Muscle of arm (tissue), 12 donors: ENCODE results near the gene RASSF1. TPM values are rescaled to one million over a fixed set of nuclear protein-coding genes. Genes with fewer than 3 reads are reported as not detected.

Experiments
- DNase-seq: peaks from one replicate; pipeline ENCODE4 v3.0.0-alpha.2; 2013
- polyA plus RNA-seq, 12 donors: library from polyadenylated mRNA; unstranded; fragments of 120-200 nt; gene quantifications; one replicate each; pipeline ENCODE4 v1.2.1, GENCODE V29; 2013; ENCODE audit not compliant: insufficient read length in 12 of 12

The RASSF1 gene
- polyA plus RNA-seq, 12 donors: 26.1 to 42.4 (median 33.0) TPM; not detected in 1

DNA sequence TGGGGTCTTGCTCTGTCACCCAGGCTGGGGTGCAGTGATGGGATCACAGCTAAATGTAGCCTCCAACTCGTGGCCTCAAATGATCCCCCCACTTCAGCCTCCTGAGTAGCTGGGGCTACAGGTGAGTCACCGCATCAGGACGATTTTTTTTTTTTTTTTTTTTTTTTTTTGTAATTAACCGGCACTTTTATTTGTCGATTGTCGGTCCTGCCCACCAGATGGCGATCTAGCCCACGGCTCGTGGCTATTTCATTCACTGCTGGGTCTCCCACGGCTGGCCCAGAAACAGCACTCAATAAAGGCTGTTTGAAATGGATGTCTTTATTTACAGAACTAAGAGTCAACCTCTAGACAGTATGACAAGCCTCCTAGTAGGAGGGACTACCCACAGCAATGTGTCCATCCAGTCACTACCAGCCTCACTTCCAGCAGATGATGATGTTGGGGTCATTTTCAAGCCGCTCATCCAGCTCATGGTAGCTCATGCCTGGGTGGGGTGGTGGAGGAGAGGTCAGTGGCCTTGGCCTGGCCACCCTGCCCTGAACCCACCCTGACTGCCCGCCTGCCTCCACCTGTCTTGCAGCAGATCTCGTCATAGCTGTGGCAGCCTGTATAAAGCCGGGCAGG lies 6.7 kb upstream of the RASSF1 start:
- DNase-seq: peak; percentile 68

- DNase-seq: no peak
These were observed 5.1 kb upstream of the RASSF1 start, which contains the start of gene ZMYND10 for GRCh38 chr3:50345586-50346234. Gene ZMYND10 (minus strand): TSS chr3:50345732. CDS start chr3:50345579, 153 bp downstream.

- DNase-seq: no peak
These were observed 4.4 kb upstream of the RASSF1 start for GRCh38 chr3:50345008-50345407.

DNA sequence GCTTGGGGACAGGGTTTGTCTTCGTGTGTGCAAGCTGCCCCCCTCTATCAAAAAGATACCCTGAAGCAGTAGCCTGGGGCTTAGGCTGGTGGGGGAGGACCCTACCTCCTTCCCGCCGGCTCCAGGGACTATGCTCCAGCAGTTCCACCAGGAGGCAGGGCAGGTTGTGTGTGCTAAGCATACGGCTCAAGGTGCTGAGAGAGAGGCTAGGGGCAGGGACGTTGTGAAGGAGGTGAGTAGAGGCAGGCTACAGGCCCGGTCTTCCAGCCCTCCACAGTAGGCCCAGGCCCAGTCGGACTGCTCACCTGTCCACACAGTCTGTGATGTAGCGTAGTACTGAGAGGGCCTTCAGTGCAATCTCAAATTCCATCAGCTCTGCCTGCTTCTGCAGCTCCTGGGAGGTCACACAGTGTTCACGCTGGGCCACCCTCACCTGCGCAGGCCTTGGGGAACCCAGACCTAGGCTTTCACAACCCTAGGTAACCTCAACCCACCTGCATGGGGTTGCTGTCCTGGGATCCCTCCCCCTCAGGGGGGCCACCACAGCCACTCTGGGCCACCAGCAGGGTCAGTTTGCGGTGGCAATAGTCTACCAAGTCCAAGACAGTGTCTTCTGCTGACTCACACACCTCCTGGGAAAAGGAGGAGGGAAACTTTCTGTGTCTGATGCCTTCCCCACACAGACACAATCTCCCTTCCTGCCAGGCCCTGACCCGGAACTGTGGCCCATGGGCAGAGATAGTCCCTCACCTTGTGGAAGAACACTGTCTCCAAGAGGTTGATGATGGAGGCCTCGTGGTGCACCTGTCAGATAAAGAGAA lies 2.4 kb upstream of the RASSF1 start:
- DNase-seq: no peak

- DNase-seq: no peak
These were observed 1.5 kb upstream of the RASSF1 start for GRCh38 chr3:50341996-50342650.

DNA sequence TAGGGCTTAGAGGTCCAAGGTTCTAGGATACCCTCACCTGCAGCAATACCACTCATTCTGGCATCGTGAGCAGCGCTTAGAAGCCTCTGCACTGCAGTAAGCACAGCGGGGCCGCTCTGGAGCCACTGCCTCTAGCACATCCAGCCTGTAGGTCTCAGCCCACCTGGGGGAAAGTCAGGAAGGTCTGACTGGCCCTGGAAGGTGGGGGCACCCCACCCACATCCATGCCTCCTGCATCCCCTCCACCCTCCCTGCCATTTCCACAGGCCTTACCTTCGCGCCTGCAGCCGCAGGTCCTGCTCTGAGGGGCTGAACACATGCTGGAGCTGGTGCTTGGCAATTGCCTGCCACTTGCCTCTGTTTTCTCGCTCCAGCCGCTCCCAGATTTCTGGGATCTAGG lies 901 bp upstream of the RASSF1 start:
- DNase-seq: no peak

GRCh38 chr3:50340147-50340447 lies 539 bp downstream of the RASSF1 start:
- DNase-seq: no peak

DNA sequence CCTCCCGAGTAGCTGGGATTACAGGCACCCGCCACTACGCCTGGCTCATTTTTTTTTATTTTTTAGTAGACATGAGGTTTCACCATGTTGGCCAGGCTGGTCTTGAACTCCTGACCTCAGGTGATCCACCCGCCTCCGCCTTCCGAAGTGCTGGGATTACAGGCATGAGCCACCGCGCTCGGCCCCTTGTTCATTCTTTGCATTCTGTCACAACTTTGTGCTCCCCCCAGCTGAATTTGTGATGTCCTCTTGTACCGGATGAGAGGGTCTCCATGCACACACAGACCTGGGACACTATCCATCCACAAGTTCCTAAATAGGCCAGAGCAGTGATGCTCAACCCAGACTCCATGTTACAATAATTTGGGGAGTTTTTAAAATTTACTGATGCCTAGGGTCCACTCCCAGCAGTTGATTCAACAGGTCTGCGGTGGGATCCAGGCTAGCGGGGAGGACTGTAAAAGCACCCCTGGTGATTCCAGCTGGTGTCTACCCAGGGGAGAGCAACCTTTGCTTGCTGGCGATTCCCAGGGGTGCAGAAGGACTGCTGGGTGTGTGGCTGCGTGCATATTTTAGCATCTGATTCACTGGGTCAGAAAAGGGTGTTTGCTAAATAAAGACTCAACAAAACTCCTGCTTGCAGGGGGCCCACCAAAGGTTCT lies 1.0 kb downstream of the RASSF1 start:
- DNase-seq: no peak

- DNase-seq: no peak
These were observed 1.7 kb downstream of the RASSF1 start for GRCh38 chr3:50338965-50339364.

DNA sequence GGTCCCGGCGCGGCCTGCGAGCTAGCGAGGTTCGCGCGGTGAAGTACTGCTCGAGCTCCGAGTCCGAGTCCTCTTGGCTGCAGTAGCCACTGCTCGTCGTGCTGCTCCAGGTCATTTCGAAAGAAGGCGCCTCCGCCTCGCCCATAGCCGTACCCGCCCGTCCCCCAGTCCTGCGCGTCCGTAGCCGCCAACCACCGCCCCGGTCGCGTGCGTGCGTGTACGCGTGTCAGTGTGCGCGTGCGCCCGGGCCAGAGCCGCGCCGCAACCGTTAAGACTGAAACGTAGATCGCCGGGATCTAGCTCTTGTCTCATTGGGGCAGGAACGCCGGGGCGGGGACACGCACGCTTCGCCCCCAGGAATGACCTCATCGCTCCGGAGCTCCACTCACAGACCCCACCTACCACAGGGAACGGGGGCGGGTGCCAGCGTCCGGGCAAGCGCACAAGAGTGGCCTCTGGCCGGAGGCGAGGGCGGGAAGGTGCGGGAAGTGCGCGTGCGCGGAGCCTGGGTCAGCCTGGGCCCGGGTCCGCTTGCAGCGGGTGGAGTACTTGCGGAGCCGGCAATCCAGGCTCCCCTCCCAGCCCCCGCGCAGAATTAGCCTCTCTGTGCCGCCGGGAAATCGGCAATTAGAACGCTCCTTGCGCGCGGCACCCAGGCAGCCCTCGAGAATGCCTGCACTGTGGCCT lies 3.3 kb downstream of the RASSF1 start:
- DNase-seq: peak; percentile 98

GRCh38 chr3:50336452-50337174 lies 4.0 kb downstream of the RASSF1 start:
- no peak for DNase-seq

DNA sequence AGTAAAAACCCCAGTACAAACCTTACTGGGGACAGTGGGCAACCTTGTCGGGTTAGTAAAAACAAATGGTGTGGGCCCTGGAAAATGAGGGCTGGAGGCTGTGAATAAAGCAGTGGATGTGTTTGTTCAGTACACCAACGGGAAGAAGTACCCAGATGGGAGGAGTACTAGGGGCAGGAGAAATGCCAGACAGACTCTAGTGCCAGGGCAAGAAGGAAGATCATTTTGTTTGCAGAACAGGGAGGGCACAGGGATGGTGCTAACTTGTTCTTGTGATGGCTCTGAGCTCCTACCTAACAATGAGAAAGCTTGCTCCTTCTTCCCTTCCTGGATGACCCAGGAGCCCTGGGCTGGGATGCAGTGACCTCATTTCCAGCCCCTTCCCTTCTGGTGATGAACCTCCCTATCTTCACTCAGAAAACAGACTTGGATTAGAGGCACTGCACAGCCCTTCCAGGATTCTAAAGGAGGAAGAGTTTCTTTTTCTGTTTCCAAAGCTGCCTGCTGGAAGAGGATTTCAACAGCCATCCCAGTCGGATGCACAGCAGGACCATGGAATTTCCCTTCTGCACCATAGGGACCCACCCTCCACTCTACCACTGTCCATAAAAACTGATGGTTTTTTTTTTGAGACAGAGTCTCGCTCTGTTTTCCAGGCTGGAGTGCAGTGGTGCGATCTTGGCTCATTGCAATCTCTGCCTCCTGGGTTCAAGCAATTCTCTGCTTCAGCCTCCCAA lies 6.1 kb downstream of the RASSF1 start:
- DNase-seq: no peak

DNA sequence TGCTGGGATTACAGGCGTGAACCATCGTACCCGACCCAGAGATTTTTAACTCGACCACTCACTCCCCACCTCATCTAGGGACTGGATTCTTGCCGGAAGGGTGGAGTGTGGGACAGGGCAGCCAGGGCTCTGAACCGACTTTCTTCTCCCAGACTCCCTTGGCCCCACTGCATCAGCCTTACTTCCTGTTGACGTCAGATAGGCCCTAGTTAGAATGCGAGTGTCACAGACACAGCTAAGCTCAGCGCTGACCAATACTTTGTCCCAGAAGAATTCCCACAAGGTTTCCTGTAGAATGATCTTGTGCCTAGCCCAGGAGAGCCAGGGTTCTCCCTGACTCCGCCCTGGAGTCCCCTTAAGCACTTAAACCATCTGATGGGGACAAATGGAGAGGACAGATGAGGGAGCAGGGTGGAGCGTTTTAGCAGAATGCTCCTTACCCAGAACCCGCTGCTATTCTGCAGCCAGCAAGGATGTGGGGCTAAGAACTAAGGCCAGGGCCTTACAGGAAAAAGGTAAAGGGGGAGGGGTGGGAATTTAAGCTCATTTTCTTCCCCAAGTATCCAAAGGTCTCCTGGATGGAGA lies 6.8 kb downstream of the RASSF1 start:
- DNase-seq: no peak

- DNase-seq: no peak
These were observed 9.2 kb downstream of the RASSF1 start for GRCh38 chr3:50331364-50331907.

GRCh38 chr3:50330330-50330729 lies 10.3 kb downstream of the RASSF1 start:
- DNase-seq: no peak

DNA sequence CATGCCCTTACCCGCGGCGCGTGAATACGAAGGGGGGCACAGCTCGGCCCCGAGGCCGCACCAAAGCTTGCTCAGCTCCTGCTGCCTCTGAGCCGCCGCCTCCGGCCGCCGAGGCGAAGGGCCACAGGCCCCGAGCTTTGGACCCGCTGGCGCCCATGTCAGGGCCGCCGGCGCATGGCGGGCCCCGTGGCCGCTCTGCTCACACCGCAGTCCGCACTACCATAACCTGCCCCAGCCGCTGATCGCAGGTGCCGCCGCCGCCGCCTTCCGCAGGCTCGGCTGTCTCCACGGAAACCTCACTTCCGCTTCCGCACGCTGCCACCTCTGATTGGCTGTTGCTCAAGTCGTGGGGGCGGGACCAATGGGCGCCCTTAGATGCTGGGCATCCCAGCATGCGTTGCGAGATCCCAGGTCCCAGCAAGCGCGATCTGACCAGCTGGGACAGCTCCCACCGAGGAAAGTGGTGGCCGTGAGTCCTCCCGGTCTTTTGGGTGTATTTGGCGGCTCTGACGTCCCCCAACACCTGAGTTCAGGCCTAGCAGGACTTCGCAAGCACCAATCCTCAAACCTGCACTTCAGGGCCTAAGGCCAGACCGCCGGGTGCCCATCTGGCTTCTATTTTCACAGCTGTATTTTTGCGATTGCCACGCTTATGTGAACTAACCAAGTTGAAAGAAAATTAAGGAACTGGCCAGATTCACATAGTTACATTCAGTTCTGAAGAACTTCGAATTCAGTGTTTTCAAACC lies 12.5 kb downstream of the RASSF1 start, which contains the start of gene TUSC2:
Gene TUSC2 (minus strand): TSS at position 281 of the 749 bp plus-strand sequence. CDS start 124 bp downstream, at position 157.
- peak; percentile 97 for DNase-seq

DNA sequence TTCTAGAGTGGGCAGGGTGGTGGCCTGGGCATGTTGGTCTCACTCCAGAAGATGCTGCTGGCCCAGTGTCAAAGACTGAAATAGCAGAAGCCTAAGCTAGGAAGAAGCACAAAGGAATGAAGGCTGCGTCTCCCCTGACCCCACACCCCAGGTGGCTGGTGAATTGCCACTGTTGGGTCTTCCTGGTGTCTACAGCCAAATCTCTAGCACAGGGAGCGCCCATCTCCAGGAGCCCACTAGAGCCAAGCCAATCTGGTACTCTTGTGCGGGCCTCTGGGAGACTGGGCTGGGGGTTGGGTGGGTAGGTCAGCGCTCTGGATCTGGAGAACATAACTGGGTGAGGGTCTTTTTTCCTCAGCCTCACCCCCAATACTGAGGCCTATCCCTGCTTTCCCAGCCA lies 13.5 kb downstream of the RASSF1 start:
- DNase-seq: no peak

- DNase-seq: no peak
These were observed 14.5 kb downstream of the RASSF1 start for GRCh38 chr3:50326182-50326541.
